ENCODE results near the gene GOLGA1. TPM values are rescaled to one million over a fixed set of nuclear protein-coding genes. Genes with fewer than 3 reads are reported as not detected.
A peak's percentile ranks its signal among the peaks of the same experiment; 100 is the strongest.

Gene GOLGA1
- total and polyA plus RNA-seq, 9 of the 15 experiments (the other 6 are each of a cell fraction or from before 2014, with no cell fraction given), result 2.9 to 15.9 (median 8.5) TPM

DNA sequence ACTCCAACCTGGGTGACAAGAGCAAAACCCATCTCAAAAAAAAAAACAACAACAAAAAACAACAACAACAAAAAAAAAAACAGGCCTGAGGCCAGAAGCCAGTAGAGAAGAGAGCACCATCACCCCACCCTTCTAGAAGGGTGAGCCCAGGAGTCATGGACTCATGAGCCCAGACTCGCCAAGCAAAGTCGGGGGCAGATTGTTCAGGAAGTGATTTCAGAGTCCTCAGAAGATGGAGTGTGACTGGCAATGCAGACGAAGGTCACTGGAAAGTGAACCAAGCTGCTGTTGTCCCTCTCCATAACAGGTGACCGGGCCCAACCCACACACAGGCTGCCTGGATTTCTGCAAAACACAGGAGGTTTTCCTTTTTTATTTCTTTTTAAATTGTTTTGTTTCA, 96.6 kb downstream of the GOLGA1 start:
- peak overlapping the region; percentile 28; the same call in 1 of the 2 replicates for H2AFZ ChIP-seq (ENCODE audit: low read depth, low read length)
- BruUV-seq (replicated peaks), result no TSS peak
- TF ChIP-seq USF1 (CRISPR knock-in tag; IDR thresholded peaks at IDR 0.05) (no peak), NCOR1 (IDR thresholded peaks at IDR 0.05) (no peak), ZBTB26 (CRISPR knock-in tag; IDR thresholded peaks at IDR 0.05) (no peak), SMAD4 (CRISPR knock-in tag; conservative IDR thresholded peaks at IDR 0.05) (no peak), NR2C1 (IDR thresholded peaks at IDR 0.05) (no peak), NR2C1 (tag; IDR thresholded peaks at IDR 0.05) (no peak), ARNT (IDR thresholded peaks at IDR 0.05) (no peak), ZNF253 (CRISPR knock-in tag; conservative IDR thresholded peaks at IDR 0.05) (no peak), PRMT5 (CRISPR knock-in tag; IDR thresholded peaks at IDR 0.05) (no peak), NR2C2 (CRISPR knock-in tag; IDR thresholded peaks at IDR 0.05) (no peak), NR2C2 (tag; IDR thresholded peaks at IDR 0.05) (no peak), ARHGAP35 (IDR thresholded peaks at IDR 0.05; ENCODE audit: partially characterized antibody) (no peak), NFIC (IDR thresholded peaks at IDR 0.05) (no peak), RBM17 (IDR thresholded peaks at IDR 0.05; ENCODE audit: borderline replicate concordance, low read depth, low read length) (no peak), MEF2A (IDR thresholded peaks at IDR 0.05; ENCODE audit: control insufficient read depth, low read depth, low read length) (no peak), PHF20 (IDR thresholded peaks at IDR 0.05; ENCODE audit: partially characterized antibody) (no peak)
- TF ChIP-seq, protein P1, sequence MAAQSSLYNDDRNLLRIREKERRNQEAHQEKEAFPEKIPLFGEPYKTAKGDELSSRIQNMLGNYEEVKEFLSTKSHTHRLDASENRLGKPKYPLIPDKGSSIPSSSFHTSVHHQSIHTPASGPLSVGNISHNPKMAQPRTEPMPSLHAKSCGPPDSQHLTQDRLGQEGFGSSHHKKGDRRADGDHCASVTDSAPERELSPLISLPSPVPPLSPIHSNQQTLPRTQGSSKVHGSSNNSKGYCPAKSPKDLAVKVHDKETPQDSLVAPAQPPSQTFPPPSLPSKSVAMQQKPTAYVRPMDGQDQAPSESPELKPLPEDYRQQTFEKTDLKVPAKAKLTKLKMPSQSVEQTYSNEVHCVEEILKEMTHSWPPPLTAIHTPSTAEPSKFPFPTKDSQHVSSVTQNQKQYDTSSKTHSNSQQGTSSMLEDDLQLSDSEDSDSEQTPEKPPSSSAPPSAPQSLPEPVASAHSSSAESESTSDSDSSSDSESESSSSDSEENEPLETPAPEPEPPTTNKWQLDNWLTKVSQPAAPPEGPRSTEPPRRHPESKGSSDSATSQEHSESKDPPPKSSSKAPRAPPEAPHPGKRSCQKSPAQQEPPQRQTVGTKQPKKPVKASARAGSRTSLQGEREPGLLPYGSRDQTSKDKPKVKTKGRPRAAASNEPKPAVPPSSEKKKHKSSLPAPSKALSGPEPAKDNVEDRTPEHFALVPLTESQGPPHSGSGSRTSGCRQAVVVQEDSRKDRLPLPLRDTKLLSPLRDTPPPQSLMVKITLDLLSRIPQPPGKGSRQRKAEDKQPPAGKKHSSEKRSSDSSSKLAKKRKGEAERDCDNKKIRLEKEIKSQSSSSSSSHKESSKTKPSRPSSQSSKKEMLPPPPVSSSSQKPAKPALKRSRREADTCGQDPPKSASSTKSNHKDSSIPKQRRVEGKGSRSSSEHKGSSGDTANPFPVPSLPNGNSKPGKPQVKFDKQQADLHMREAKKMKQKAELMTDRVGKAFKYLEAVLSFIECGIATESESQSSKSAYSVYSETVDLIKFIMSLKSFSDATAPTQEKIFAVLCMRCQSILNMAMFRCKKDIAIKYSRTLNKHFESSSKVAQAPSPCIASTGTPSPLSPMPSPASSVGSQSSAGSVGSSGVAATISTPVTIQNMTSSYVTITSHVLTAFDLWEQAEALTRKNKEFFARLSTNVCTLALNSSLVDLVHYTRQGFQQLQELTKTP (IDR thresholded peaks at IDR 0.05; ENCODE audit: low read depth in 1 of 2, partially characterized antibody in 2 of 2), result no peak
- no peaks in the 10 kb centered on the region for H3K9me3 ChIP-seq (replicated peaks; ENCODE audit: control insufficient read depth, insufficient read depth, low read depth, low read length)
- WGBS (ENCODE audit: insufficient coverage, low coverage, missing lambda C conversion rate), result 37% methylated on average over 4 of the region's 4 CpGs
- no peak overlapping the region for H3K4me3 ChIP-seq
- CTCF ChIA-PET (ENCODE audit: low intra/inter-chr PET ratio), result no interaction called here
- no peaks in the 10 kb centered on the region for H3K79me2 ChIP-seq (ENCODE audit: control insufficient read depth, insufficient read depth, low read length)
- DNase-seq (ENCODE audit: extremely low read depth in 1 of 4, low spot score in 3 of 4), result peak in 1 of 4 experiments; percentile 9
- no peaks in the 10 kb centered on the region for H4K20me1 ChIP-seq (replicated peaks; ENCODE audit: control insufficient read depth, insufficient read depth, low read length)
- in situ Hi-C loops (cut with MboI), result loop anchor here (5.0 to 10.0 kb wide), 2 partner anchors 49 to 222 kb away; no protein-coding TSS in a partner anchor
- intact Hi-C loops (cut with micrococcal nuclease), result no loop called here
- FAIRE-seq, result no peak
- POLR2A ChIA-PET, result interaction anchor here (0.6 to 1.0 kb wide), 2 partner anchors 9 to 16 kb away, joined by 3 read pairs; partner anchors contain the start of gene WDR38
- ATAC-seq, result no peak
- H3K27ac ChIP-seq (ENCODE audit: extremely low read depth, low read depth, low read length), result no peak overlapping the region
- peaks cover 0 to 20% of the 10 kb centered on the region in 2 experiments; a peak in 2 of 5 replicates for H3K4me1 ChIP-seq (replicated peaks in 1 of 2; ENCODE audit: control insufficient read depth in 2 of 2, insufficient read depth in 2 of 2, low read length in 2 of 2)
- H3K9me1 ChIP-seq (ENCODE audit: control insufficient read depth, insufficient read depth, low read length), result no peaks in the 10 kb centered on the region
- H3K4me2 ChIP-seq (ENCODE audit: insufficient read depth, low read length), result no peak overlapping the region
- H3K27me3 ChIP-seq (ENCODE audit: control insufficient read depth in 2 of 2, insufficient read depth in 2 of 2, low read length in 2 of 2), result no peaks in the 10 kb centered on the region
- H3K36me3 ChIP-seq (ENCODE audit: control insufficient read depth, insufficient read depth, low read length), result no peaks in the 10 kb centered on the region
- no peak overlapping the region for H3K9ac ChIP-seq (ENCODE audit: insufficient read depth in 1 of 2, low read depth in 2 of 2, low read length in 2 of 2)
